Non-pigmented ciliary epithelial cell (primary cell): Measurements from ENCODE around the gene CALB2.
"Not testable (repeated sequence)": the region's sequence is repeated elsewhere in the genome, so short reads cannot be mapped to it uniquely, and the experiment has no call there.

Source experiments
- DNase-seq: peaks from one replicate; pipeline ENCODE4 v3.0.0-alpha.2; 2010; ENCODE audit warnings: low read depth

Gene CALB2

GRCh38 chr16:71352963-71353460 lies 5.5 kb upstream of the CALB2 start:
- no peak for DNase-seq

- DNase-seq, result no peak
These were observed 4.8 kb upstream of the CALB2 start for GRCh38 chr16:71353736-71354135.

GRCh38 chr16:71354156-71354555 lies 4.4 kb upstream of the CALB2 start:
- no peak for DNase-seq

- DNase-seq, result no peak
These were observed 2.3 kb upstream of the CALB2 start for GRCh38 chr16:71356051-71356740.

- not testable (repeated sequence) for DNase-seq
These were observed 1.6 kb upstream of the CALB2 start for GRCh38 chr16:71356936-71357335.

- no peak for DNase-seq
These were observed 842 bp upstream of the CALB2 start for GRCh38 chr16:71357681-71358080.

GRCh38 chr16:71359431-71359830 lies 908 bp downstream of the CALB2 start:
- no peak for DNase-seq

GRCh38 chr16:71360378-71360777 lies 1.9 kb downstream of the CALB2 start:
- DNase-seq, result peak; percentile 82

- DNase-seq, result no peak
These were observed 5.7 kb downstream of the CALB2 start for GRCh38 chr16:71364133-71364681.

- no peak for DNase-seq
These were observed 6.5 kb downstream of the CALB2 start for GRCh38 chr16:71365021-71365420.

- DNase-seq, result no peak
These were observed 8.9 kb downstream of the CALB2 start for GRCh38 chr16:71367241-71367976.

GRCh38 chr16:71368958-71369357 lies 10.4 kb downstream of the CALB2 start:
- no peak for DNase-seq

- no peak for DNase-seq
These were observed 11.0 kb downstream of the CALB2 start for GRCh38 chr16:71369494-71369893.

GRCh38 chr16:71371237-71371636 lies 12.7 kb downstream of the CALB2 start:
- DNase-seq, result no peak

- no peak for DNase-seq
These were observed 14.6 kb downstream of the CALB2 start for GRCh38 chr16:71373073-71373472.

GRCh38 chr16:71376465-71377157 lies 18.1 kb downstream of the CALB2 start:
- no peak for DNase-seq

- no peak for DNase-seq
These were observed 21.2 kb downstream of the CALB2 start for GRCh38 chr16:71379711-71380110.

- DNase-seq, result no peak
These were observed 22.3 kb downstream of the CALB2 start for GRCh38 chr16:71380831-71381230.

- DNase-seq, result no peak
These were observed 24.7 kb downstream of the CALB2 start for GRCh38 chr16:71383054-71383773.

GRCh38 chr16:71384073-71384724 lies 25.7 kb downstream of the CALB2 start:
- no peak for DNase-seq
